Embryonic facial prominence (tissue), 1 donor: ENCODE data around the gene STRIP2.
"Not testable (repeated sequence)": the region's sequence is repeated elsewhere in the genome, so short reads cannot be mapped to it uniquely, and the experiment has no call there.

Source experiments
- DNase-seq: peaks from one replicate; pipeline ENCODE4 v3.0.0-alpha.2; 2016; ENCODE audit errors: extremely low spot score

STRIP2 gene

GRCh38 chr7:129494041-129494440 is 59.8 kb downstream of the STRIP2 start:
- peak; percentile 53 for DNase-seq

- no peak for DNase-seq
Observed at GRCh38 chr7:129495987-129496386, 61.8 kb downstream of the STRIP2 start.

- no peak for DNase-seq
Observed at GRCh38 chr7:129496653-129497052, 62.4 kb downstream of the STRIP2 start.

DNA sequence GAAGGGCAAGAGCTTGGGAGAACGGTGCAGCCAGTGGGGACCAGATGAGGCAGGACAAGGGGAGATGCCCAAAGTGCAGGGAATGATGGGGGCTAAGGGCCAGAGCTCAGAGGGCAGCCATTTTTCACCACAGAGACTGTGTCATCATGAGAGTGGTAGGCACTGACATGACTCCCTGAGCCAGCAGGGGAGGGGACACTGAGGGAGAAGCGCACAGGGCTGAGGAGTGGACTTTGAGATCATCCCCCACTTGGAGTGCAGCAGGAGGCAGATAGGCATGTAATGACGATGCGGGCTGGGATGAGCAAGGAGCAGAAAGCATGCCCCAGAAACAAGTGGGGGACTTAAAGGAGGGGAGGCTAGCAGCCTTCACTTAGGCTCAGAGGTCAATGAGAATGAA is 62.9 kb downstream of the STRIP2 start:
- no peak for DNase-seq

DNA sequence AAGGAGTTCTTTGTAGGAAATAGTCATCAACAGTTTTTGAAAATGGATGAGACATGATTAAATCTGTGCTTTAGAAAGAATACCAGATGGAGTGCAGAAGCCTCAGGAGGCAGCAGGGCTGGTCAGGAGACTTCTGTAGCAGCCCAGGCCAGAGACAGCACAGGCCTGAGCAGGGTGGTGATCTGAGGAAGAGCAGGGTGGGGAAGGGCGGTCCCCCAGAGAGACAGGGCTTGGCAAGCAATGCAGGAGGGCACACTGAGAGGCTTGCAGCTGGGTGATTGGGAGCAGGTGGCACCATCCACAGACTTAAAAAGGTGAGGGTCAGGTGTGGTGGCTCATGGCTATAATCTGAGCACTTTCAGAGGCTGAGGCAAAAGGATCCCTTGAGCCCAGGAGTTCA is 63.8 kb downstream of the STRIP2 start:
- no peak for DNase-seq

DNA sequence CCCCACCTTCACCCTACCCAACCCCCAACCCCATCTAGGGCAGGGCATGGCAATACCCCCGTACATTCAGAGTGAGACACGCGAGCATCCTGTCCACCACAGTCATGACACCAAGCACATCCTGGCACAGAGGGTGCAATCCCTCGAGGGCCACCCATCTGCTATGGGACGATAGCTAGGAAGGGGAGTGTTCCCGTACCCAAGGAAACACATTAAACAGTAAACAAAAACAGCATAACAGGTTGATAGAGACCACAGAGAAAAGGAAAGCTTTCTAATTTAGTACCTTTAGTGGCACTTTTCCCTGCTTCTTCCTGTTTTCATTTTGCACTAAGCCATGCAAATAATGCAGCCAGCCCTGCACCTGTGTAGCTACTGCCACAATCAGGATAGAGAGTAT is 65.8 kb downstream of the STRIP2 start:
- DNase-seq: no peak

DNA sequence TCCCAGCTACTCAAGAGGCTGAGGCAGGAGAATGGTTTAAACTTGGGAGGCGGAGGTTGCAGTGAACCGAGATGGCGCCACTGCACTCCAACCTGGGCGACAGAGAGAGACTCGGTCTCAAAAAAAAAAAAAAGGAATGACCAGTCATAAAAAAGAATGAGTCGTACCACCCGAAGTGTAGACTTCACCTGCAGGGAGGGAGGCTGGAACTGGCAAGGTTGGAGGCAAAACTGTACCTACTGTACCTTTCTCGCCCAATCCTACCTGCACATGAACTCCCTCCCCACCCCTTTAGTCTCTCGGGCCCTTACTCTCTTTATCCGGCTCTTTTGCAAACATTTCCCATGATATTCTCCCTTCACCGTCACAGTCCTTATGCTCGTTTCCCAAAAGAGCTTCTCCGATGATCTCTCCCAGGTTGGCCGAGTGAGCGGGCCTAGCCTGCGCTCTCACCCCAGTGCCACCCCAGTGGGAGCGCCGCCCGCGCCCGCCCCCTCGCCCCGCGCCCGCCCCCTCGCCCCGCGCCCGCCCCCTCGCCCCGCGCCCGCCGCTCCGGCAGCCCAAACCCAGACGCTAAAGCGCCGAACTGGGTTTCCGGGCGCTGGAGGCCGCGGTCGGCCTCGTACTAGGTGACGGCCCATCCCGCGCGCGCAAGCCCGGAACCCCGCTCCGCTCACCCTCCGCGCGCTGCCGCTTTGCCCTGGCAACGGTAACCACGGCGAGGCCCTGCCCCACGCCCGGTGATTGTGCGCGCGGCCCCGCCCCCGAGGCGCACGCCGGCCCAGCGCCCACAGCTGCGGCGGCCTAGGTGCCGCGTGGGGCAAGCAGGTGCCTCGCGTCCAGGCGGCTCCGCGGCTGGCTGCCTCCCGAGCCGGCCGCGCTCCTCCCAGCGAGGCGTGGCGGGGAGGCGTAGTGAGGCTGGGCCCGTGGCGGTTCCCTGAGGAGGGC is 67.8 kb downstream of the STRIP2 start, which contains the start of gene SMKR1:
Gene SMKR1, plus strand, starts transcription at position 772 of the 948 bp plus-strand sequence. CDS start 294 bp downstream, outside the sequence.
- DNase-seq: no peak

DNA sequence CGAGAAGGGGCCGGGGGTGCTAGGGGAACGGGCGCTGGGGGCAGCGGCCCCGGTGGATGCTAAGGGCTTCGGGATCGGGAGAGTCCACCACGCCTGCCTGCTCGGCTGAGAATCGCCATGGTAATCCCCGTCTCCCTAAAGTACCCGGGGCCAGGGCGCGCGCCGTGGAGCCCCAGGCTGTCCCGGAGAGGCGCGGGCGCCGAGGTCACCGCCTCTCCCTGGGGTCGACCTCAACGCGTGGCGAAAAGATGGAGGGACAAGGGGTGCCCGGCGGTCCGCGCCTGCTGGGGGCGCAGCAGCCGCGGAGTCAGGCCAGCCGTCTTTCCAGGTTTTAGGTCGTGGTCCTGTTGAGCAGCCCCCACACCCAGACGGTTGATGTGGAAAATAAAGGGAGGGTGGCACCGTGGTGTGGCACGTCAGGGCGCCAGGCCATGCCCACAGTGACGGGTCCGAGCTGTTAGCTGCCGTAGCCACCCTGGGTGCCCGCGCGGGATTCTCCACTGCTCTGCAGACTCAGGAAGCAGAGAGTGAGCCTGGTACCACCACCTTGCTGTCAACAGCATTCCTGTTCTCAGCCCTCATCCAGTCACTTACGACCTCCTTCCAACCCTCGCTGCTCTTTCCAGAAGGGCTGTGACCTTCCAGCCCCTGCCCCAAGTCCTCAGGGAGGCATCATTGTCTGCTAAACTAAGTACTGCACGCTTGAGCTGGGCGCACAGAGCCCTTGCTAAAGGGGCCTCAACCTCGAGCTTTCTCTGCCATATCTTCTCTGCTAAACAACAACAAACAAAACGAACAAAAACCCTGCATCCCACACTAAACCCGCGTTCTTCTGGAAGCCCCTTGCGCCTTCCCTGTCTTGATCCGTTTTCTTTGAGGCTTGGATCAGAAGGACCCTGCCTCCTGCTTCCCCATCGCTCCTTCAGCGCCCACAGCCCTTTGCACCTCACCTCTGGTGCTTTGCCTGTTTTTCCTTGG is 68.8 kb downstream of the STRIP2 start:
- DNase-seq: no peak

GRCh38 chr7:129503725-129504124 is 69.5 kb downstream of the STRIP2 start:
- DNase-seq: no peak

DNA sequence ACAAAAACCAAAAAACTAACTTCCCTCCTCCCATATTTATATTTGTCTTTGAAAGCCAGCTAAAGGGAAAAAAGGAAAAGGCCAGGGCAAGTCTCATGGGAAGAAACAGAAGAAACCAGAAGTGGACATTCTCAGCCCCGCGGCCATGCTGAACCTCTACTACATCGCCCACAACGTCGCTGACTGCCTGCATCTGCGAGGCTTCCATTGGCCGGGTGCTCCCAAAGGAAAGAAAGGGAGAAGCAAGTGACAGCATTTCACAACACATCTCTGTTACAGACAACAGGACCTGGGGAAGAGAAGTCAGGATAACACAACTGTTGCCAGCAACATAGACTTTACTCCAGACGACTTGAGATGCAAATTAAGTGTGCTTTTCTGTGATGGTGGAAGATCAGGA is 78.0 kb downstream of the STRIP2 start:
- no peak for DNase-seq

- no peak for DNase-seq
Observed at GRCh38 chr7:129513546-129513945, 79.3 kb downstream of the STRIP2 start.

- no peak for DNase-seq
Observed at GRCh38 chr7:129514683-129515082, 80.5 kb downstream of the STRIP2 start.

- no peak for DNase-seq
Observed at GRCh38 chr7:129515381-129515780, 81.1 kb downstream of the STRIP2 start.

- DNase-seq: no peak
Observed at GRCh38 chr7:129517931-129518330, 83.7 kb downstream of the STRIP2 start.

DNA sequence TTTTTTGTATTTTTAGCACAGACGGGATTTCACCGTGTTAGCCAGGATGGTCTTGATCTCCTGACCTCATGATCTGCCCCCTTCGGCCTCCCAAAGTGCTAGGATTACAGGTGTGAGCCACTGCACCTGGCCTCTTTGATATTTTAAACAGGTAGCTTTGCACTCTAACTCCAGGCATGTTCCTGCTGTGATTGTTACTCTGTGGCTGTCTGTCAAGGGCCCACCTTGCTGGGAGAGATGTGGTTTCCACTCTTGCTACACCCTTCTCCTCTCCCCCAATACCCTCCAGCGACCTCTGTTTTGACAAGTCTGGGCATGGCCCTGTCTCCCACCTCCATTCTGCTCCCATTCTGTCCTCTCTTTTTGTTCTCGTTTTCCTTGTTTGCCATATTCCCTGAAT is 85.2 kb downstream of the STRIP2 start:
- no peak for DNase-seq

GRCh38 chr7:129522088-129522970 is 88.1 kb downstream of the STRIP2 start:
- DNase-seq: no peak

- no peak for DNase-seq
Observed at GRCh38 chr7:129522971-129523340, 88.7 kb downstream of the STRIP2 start.

GRCh38 chr7:129523924-129524323 is 89.7 kb downstream of the STRIP2 start:
- DNase-seq: no peak

DNA sequence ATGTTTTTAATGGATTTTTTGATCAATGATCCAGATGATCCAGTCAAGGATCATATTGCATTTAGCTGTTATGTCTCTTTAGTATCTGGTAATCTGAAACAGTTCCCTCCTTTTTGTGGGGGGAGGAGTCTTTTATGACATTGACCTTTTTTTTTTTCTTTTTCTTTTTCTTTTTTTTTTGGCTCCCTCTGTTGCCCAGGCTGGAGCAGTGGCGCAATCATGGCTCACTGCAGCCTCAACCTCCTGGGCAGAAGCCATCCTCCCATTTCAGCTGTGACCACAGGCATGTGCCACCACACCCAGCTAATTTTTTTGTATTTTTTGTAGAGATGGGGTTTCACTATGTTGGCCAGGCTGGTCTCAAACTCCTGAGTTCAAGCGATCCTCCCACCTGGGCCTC is 90.2 kb downstream of the STRIP2 start:
- not testable (repeated sequence) for DNase-seq

- no peak for DNase-seq
Observed at GRCh38 chr7:129525225-129525862, 91.1 kb downstream of the STRIP2 start.

DNA sequence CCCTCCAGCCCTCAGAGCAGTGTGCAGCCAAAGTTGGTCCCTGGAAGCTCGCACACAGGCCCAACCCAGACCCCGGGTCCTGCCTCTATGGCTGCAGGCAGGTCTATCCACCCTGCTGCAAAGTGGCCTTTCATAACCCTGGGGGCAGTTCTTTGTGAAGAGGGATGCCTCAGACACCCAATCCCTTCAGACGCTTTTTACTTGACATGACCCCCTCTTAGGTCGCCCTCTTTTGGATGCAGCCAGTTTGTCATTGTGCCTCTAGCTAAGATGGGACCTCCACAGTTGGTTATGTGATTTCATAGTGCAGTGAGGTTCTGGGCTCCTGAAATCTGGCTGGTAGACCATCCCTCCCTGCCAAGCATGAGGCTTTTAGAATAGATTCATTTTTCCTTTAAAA is 95.4 kb downstream of the STRIP2 start:
- no peak for DNase-seq
